Measurements from ENCODE around the gene HAUS7.

The HAUS7 gene

DNA sequence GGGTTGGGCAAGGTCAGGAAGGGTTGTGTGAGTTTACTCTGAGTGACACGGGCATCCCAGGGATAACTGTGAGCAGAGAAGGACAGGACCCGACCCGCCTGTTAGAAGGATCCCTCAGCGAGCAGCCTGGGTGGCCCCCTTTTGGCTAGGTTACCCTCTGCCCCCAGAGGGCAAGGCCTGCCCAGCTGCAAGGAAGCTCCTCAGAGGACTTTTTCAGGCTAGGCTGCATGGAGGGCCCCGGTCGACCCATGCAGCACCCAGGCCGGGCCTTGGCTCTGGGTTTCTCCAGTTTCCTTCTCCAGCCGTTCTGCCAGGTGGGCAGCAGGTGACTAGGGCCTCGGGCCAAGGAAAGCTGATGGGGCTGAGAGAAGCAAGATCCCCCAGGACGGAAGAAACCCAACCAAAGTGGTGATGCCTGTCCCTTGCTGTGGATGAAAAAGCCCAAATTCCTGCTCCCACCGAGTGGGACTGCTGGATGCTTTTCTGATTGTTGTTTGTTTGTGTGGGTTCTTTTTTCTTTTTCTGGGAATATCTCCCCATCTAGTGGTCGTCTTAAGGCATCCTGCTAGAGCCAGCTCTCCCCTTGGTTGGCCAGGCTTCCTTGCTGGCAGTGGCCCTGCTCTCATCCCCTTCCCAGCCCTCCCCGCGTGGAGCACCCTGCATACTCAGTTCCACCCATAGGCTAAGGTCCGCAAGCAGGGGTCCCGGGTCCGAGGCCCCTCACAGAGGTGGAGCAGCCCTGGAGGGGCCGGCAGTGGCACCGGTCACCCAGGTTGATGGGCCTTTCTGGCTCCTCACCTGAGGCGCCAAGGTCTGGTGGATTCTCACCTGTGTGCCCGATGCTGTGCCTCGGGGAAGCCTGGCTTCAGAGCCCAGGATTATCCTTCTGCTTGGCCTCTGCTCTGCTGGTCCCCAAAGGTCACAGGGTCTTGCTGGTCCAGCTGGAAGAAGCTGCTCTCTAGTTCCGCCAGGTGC lies 57.3 kb downstream of the HAUS7 start:
- H3K27me3 ChIP-seq (ENCODE audit: control insufficient read depth in 3 of 3, insufficient read depth in 3 of 3, low read depth in 1 of 3, low read length in 3 of 3) = peaks cover 0 to 82% (median 10%) of the 10 kb centered on the region in 3 experiments
- no peak overlapping the region for H3K4me2 ChIP-seq (ENCODE audit: insufficient read depth, low read length, poor library complexity, severe bottlenecking)
- H2BK15ac ChIP-seq (ENCODE audit: low read length) = no peak overlapping the region
- no peaks in the 10 kb centered on the region for H3K36me3 ChIP-seq (replicated peaks in 1 of 2; ENCODE audit: control insufficient read depth in 2 of 2, insufficient read depth in 2 of 2, low read length in 2 of 2)
- no peak overlapping the region for H3K18ac ChIP-seq (ENCODE audit: low read length)
- H3K9me3 ChIP-seq (replicated peaks in 1 of 2; ENCODE audit: control insufficient read depth in 2 of 2, insufficient read depth in 1 of 2, low read depth in 1 of 2, low read length in 2 of 2) = no peaks in the 10 kb centered on the region
- H2BK120ac ChIP-seq (ENCODE audit: low read depth, low read length) = no peak overlapping the region
- H3K4me1 ChIP-seq (ENCODE audit: control insufficient read depth in 2 of 2, insufficient read depth in 1 of 2, low read depth in 1 of 2, low read length in 2 of 2) = no peaks in the 10 kb centered on the region
- no peak for DNase-seq (ENCODE audit: low spot score)
- no peak overlapping the region for H2BK5ac ChIP-seq (ENCODE audit: low read length)
- no peak overlapping the region for H3K14ac ChIP-seq (ENCODE audit: low read length)
- no peaks in the 10 kb centered on the region for H3K79me1 ChIP-seq (ENCODE audit: low read depth, low read length)
- H3K4me3 ChIP-seq (ENCODE audit: low read length in 2 of 2) = no peak overlapping the region
- H3K9ac ChIP-seq (ENCODE audit: low read depth, low read length, poor library complexity) = no peak overlapping the region
- H2AFZ ChIP-seq (ENCODE audit: low read length) = no peak overlapping the region
- no peak overlapping the region for H2BK12ac ChIP-seq (ENCODE audit: low read length)
- H4K91ac ChIP-seq (ENCODE audit: low read depth, low read length, poor library complexity) = no peak overlapping the region
- no peak overlapping the region for H3K27ac ChIP-seq (replicated peaks; ENCODE audit: low read length)
- no peak overlapping the region for H3K23ac ChIP-seq (ENCODE audit: low read depth, low read length, poor library complexity)
- H2AK5ac ChIP-seq (ENCODE audit: low read depth, low read length) = no peak overlapping the region
- H3K4ac ChIP-seq (ENCODE audit: low read length) = no peak overlapping the region
- no peak overlapping the region for H4K8ac ChIP-seq (ENCODE audit: low read depth, low read length)
- no CpG with 5 or more reads among the region's 23 CpGs for WGBS, 2 donors (ENCODE audit: extremely low coverage in 2 of 2, insufficient read length in 2 of 2, insufficient replicate concordance in 1 of 2)

DNA sequence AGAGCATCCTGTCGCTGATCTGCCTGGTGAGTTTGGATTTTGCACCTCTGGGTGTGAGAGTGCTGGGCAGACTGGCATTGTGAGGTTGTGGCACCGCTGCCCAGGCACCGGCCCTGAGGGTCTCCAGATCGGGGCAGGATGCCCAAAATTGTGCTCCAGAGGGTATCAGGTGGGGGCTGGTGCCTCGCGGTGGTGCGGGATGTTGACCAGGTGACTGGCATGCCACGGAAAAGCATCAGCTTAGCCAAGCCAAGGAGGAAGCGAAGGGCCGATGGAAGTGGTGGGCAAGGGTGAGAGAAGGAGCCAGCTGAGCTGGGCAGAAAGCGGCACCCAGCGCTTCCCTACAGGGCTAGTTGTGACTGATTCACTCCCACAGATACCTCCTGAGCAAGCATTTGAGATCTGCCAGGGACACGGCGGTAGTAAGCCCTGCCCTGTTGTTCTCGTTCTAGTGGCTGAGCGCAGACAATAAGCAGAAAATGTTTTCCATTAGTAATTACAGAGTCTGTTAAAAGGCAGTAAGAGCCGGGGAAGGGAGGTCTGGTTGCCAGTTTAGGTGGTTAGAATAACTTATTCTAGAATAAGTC lies 58.3 kb downstream of the HAUS7 start:
- Histone ChIP-seq H3K79me1 (ENCODE audit: low read depth, low read length) (no peaks in the 10 kb centered on the region), H2BK120ac (ENCODE audit: low read depth, low read length) (no peak overlapping the region), H3K27me3 (ENCODE audit: control insufficient read depth in 3 of 3, insufficient read depth in 3 of 3, low read depth in 1 of 3, low read length in 3 of 3) (peaks cover 0 to 81% (median 10%) of the 10 kb centered on the region in 3 experiments), H3K9ac (ENCODE audit: low read depth, low read length, poor library complexity) (no peak overlapping the region), H2BK12ac (ENCODE audit: low read length) (no peak overlapping the region), H3K4me3 (ENCODE audit: low read length in 2 of 2) (no peak overlapping the region), H2BK5ac (ENCODE audit: low read length) (no peak overlapping the region), H3K14ac (ENCODE audit: low read length) (no peak overlapping the region), H2BK15ac (ENCODE audit: low read length) (no peak overlapping the region), H3K9me3 (replicated peaks in 1 of 2; ENCODE audit: control insufficient read depth in 2 of 2, insufficient read depth in 1 of 2, low read depth in 1 of 2, low read length in 2 of 2) (no peaks in the 10 kb centered on the region), H2AFZ (ENCODE audit: low read length) (no peak overlapping the region), H3K4me1 (ENCODE audit: control insufficient read depth in 2 of 2, insufficient read depth in 1 of 2, low read depth in 1 of 2, low read length in 2 of 2) (no peaks in the 10 kb centered on the region), H2AK5ac (ENCODE audit: low read depth, low read length) (no peak overlapping the region), H3K4me2 (ENCODE audit: insufficient read depth, low read length, poor library complexity, severe bottlenecking) (peak overlapping the region; percentile 18), H4K91ac (ENCODE audit: low read depth, low read length, poor library complexity) (no peak overlapping the region), H3K36me3 (replicated peaks in 1 of 2; ENCODE audit: control insufficient read depth in 2 of 2, insufficient read depth in 2 of 2, low read length in 2 of 2) (no peaks in the 10 kb centered on the region), H3K23ac (ENCODE audit: low read depth, low read length, poor library complexity) (no peak overlapping the region), H4K8ac (ENCODE audit: low read depth, low read length) (no peak overlapping the region), H3K27ac (replicated peaks; ENCODE audit: low read length) (no peak overlapping the region), H3K4ac (ENCODE audit: low read length) (no peak overlapping the region), H3K18ac (ENCODE audit: low read length) (no peak overlapping the region)
- no peak for DNase-seq (ENCODE audit: low spot score)
- WGBS, 2 donors (ENCODE audit: extremely low coverage in 2 of 2, insufficient read length in 2 of 2, insufficient replicate concordance in 1 of 2) = no CpG with 5 or more reads among the region's 17 CpGs

DNA sequence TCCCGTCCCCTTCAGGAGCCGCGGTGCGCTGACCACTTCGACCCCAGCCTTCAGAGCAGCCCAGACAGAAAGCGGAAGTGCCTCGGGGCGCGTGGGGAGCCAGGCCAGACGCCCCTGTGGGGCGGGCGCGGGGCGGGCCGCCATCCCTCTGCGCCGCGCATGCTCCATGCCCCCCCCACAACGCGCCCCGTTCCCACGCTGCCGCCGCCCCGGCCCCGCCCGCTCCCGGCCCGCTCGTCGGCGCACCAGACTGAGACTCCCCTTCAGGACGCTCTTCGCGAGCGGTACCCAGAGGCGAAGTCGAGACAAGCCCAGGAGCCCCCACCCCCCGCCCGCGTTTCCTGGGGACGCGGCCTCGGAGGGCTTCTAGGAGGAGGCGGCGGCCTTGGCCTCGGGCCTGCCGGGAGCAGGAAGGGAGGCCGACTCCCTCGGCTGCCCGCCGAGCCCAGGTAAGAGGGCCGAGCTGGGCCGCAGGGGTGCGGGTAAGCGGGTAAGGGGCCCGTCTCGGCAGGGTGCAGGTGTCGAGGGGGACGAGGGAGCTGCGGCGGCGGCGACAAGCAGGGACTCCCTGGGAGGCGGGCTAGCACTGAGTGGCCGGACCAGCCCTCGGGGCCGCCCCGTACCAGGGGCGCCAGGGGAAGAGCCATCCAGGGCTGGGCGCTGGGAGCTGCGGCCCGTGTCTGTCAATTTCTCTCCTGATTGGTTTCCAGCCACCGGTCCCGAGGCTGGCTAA lies 59.0 kb downstream of the HAUS7 start, which contains the start of gene ZFP92:
Gene ZFP92, plus strand, starts transcription at position 218 of the 733 bp plus-strand sequence. CDS start 6,851 bp downstream, outside the sequence.
- H3K4me3 ChIP-seq (ENCODE audit: low read length in 2 of 2) = peak within 1 kb of the TSS in 1 of 2 donors; percentile 65
- no peak within 1 kb of the TSS for H2AFZ ChIP-seq (ENCODE audit: low read length)
- WGBS, 2 donors (ENCODE audit: extremely low coverage in 2 of 2, insufficient read length in 2 of 2, insufficient replicate concordance in 1 of 2) = no CpG with 5 or more reads among the region's 75 CpGs

More for the DNA sequence above, 59.0 kb downstream of the HAUS7 start, which contains the start of gene ZFP92:
- H3K4me2 ChIP-seq (ENCODE audit: insufficient read depth, low read length, poor library complexity, severe bottlenecking) = peak within 1 kb of the TSS; percentile 73
- H3K9ac ChIP-seq (ENCODE audit: low read depth, low read length, poor library complexity) = no peak within 1 kb of the TSS
- H2BK5ac ChIP-seq (ENCODE audit: low read length) = no peak within 1 kb of the TSS
- H3K79me1 ChIP-seq (ENCODE audit: low read depth, low read length) = no peaks in the 10 kb centered on the region
- no peak within 1 kb of the TSS for H3K23ac ChIP-seq (ENCODE audit: low read depth, low read length, poor library complexity)
- no peak within 1 kb of the TSS for H3K14ac ChIP-seq (ENCODE audit: low read length)
- no peaks in the 10 kb centered on the region for H3K9me3 ChIP-seq (replicated peaks in 1 of 2; ENCODE audit: control insufficient read depth in 2 of 2, insufficient read depth in 1 of 2, low read depth in 1 of 2, low read length in 2 of 2)
- H3K4me1 ChIP-seq (ENCODE audit: control insufficient read depth in 2 of 2, insufficient read depth in 1 of 2, low read depth in 1 of 2, low read length in 2 of 2) = no peaks in the 10 kb centered on the region
- H3K4ac ChIP-seq (ENCODE audit: low read length) = no peak within 1 kb of the TSS
- no peak within 1 kb of the TSS for H4K91ac ChIP-seq (ENCODE audit: low read depth, low read length, poor library complexity)
- no peak within 1 kb of the TSS for H2BK15ac ChIP-seq (ENCODE audit: low read length)
- H2AK5ac ChIP-seq (ENCODE audit: low read depth, low read length) = no peak within 1 kb of the TSS
- H2BK12ac ChIP-seq (ENCODE audit: low read length) = no peak within 1 kb of the TSS
- no peaks in the 10 kb centered on the region for H3K36me3 ChIP-seq (replicated peaks in 1 of 2; ENCODE audit: control insufficient read depth in 2 of 2, insufficient read depth in 2 of 2, low read length in 2 of 2)
- peak within 1 kb of the TSS; percentile 3 for H4K8ac ChIP-seq (ENCODE audit: low read depth, low read length)
- no peak within 1 kb of the TSS for H2BK120ac ChIP-seq (ENCODE audit: low read depth, low read length)
- H3K27me3 ChIP-seq (ENCODE audit: control insufficient read depth in 3 of 3, insufficient read depth in 3 of 3, low read depth in 1 of 3, low read length in 3 of 3) = peaks cover 0 to 81% (median 10%) of the 10 kb centered on the region in 3 experiments
- H3K27ac ChIP-seq (replicated peaks; ENCODE audit: low read length) = no peak within 1 kb of the TSS
- no peak for DNase-seq (ENCODE audit: low spot score)
- H3K18ac ChIP-seq (ENCODE audit: low read length) = no peak within 1 kb of the TSS

Measured in neuronal stem cell (in vitro differentiated cells).